HepG2 (cell line): Measurements from ENCODE around the gene HEXIM1. TPM values are rescaled to one million over a fixed set of nuclear protein-coding genes. Genes with fewer than 3 reads are reported as not detected.
A peak's percentile ranks its signal among the peaks of the same experiment; 100 is the strongest.

ENCODE experiments used
- AGO1 ChIP-seq: fragments of 200-400 bp; formaldehyde crosslinking; IDR thresholded peaks from 2 replicates; pipeline ENCODE4 v1.6.1; 2017; ENCODE audit warnings: mild to moderate bottlenecking, low read depth, low read length, moderate library complexity; ENCODE audit not compliant: poor library complexity, severe bottlenecking
- BCL6 ChIP-seq: IDR thresholded peaks from 2 replicates; pipeline ENCODE4 v1.6.1; 2016; ENCODE audit warnings: missing genetic modification reagents, missing compliant biosample characterization
- BHLHE40 ChIP-seq: IDR thresholded peaks from 2 replicates; pipeline ENCODE4 v1.6.1; 2011; ENCODE audit warnings: low read length, improper control_type of control experiment
- CCAR2 ChIP-seq: fragments of 200-400 bp; formaldehyde crosslinking; optimal IDR thresholded peaks from 2 replicates; pipeline ENCODE3; 2018; ENCODE audit warnings: low read depth, mild to moderate bottlenecking, low read length, moderate library complexity
- EEA1 ChIP-seq: sonication (generic); formaldehyde crosslinking; IDR thresholded peaks from 2 replicates; pipeline ENCODE4 v1.5.1; 2020; ENCODE audit warnings: mild to moderate bottlenecking, missing genetic modification reagents, borderline replicate concordance
- HOXD1 ChIP-seq: sonication (generic); formaldehyde crosslinking; IDR thresholded peaks from 2 replicates; pipeline ENCODE4 v1.5.0; 2020; ENCODE audit warnings: missing genetic modification reagents
- KLF16 ChIP-seq, 2 experiments: sonication (generic) in 1 of 2; formaldehyde crosslinking in 1 of 2; IDR thresholded peaks; 2 replicates each; pipeline versions ENCODE4 v1.6.1 to v1.8.0; 2016 to 2023; ENCODE audit warnings: missing genetic modification reagents in 2 of 2, missing compliant biosample characterization in 1 of 2
- MTA1 ChIP-seq: sonication (generic); formaldehyde crosslinking; IDR thresholded peaks from 2 replicates; pipeline ENCODE4 v1.4.0; 2020; ENCODE audit warnings: missing genetic modification reagents, mild to moderate bottlenecking, borderline replicate concordance
- PAX8 ChIP-seq: sonication (generic); formaldehyde crosslinking; IDR thresholded peaks from 2 replicates; pipeline ENCODE4 v1.8.0; 2022; ENCODE audit warnings: mild to moderate bottlenecking, missing genetic modification reagents, borderline replicate concordance
- PITX1 ChIP-seq: sonication (generic); formaldehyde crosslinking; IDR thresholded peaks from 2 replicates; pipeline ENCODE4 v1.5.1; 2020; ENCODE audit warnings: mild to moderate bottlenecking, missing genetic modification reagents
- RXRB ChIP-seq: IDR thresholded peaks from 2 replicates; pipeline ENCODE4 v1.6.1; 2016; ENCODE audit warnings: borderline replicate concordance, missing genetic modification reagents, missing compliant biosample characterization
- STAT6 ChIP-seq: sonication (generic); formaldehyde crosslinking; IDR thresholded peaks from 2 replicates; pipeline ENCODE4 v1.4.0; 2020; ENCODE audit warnings: missing genetic modification reagents, mild to moderate bottlenecking, borderline replicate concordance
- ZBTB39 ChIP-seq: sonication (generic); formaldehyde crosslinking; IDR thresholded peaks from 2 replicates; pipeline ENCODE4 v1.5.0; 2020; ENCODE audit warnings: missing genetic modification reagents
- ZBTB7B ChIP-seq: sonication (generic); formaldehyde crosslinking; IDR thresholded peaks from 2 replicates; pipeline ENCODE4 v1.4.0; 2020; ENCODE audit warnings: missing genetic modification reagents
- ZIK1 ChIP-seq: sonication (generic); formaldehyde crosslinking; IDR thresholded peaks from 2 replicates; pipeline ENCODE4 v1.5.0; 2020; ENCODE audit warnings: mild to moderate bottlenecking, low read depth, missing genetic modification reagents, borderline replicate concordance
- ZNF335 ChIP-seq: sonication (generic); formaldehyde crosslinking; IDR thresholded peaks from 2 replicates; pipeline ENCODE4 v1.4.0; 2020; ENCODE audit warnings: missing genetic modification reagents
- ZNF350 ChIP-seq: sonication (generic); formaldehyde crosslinking; IDR thresholded peaks from 2 replicates; pipeline ENCODE4 v1.4.0; 2020; ENCODE audit warnings: mild to moderate bottlenecking, low read depth, missing genetic modification reagents, borderline replicate concordance
- ZNF503 ChIP-seq: sonication (generic); formaldehyde crosslinking; IDR thresholded peaks from 2 replicates; pipeline ENCODE4 v1.4.0; 2020; ENCODE audit warnings: missing genetic modification reagents
- ZNF644 ChIP-seq: IDR thresholded peaks from 2 replicates; pipeline ENCODE4 v1.6.1; 2016; ENCODE audit warnings: low read depth
- ZNF781 ChIP-seq: sonication (generic); formaldehyde crosslinking; IDR thresholded peaks from 2 replicates; pipeline ENCODE4 v1.5.1; 2020; ENCODE audit warnings: borderline replicate concordance, mild to moderate bottlenecking, missing genetic modification reagents; ENCODE audit errors: not compliant biosample characterization
- ZNF891 ChIP-seq: sonication (generic); formaldehyde crosslinking; IDR thresholded peaks from 2 replicates; pipeline ENCODE4 v1.5.0; 2020; ENCODE audit warnings: mild to moderate bottlenecking, missing genetic modification reagents
- ZSCAN12 ChIP-seq: sonication (generic); formaldehyde crosslinking; IDR thresholded peaks from 2 replicates; pipeline ENCODE4 v1.9.0; 2021; ENCODE audit warnings: mild to moderate bottlenecking, missing genetic modification reagents
- polyA plus RNA-seq, 8 experiments: library from polyadenylated mRNA; depleted of rRNA in 3 of 8; stranded (reverse) in 7 of 8; unstranded in 1 of 8; fragments of >200 nt; fragmentation: Illumina TruSeq in 4 of 8; extraction: Trizol in 4 of 8; gene quantifications; 2 replicates each; pipeline versions ENCODE4 v1.2.1 to v1.2.3, GENCODE V29; 2011 to 2016; ENCODE audit warnings: low read depth in 4 of 8, missing spikeins in 1 of 8, mixed read lengths in 1 of 8; ENCODE audit not compliant: insufficient read depth in 1 of 8
- total RNA-seq, 5 experiments: library from RNA; depleted of rRNA; stranded (reverse); fragments of >200 nt; fragmentation: Illumina TruSeq; extraction: Trizol; gene quantifications; 2 replicates each; pipeline ENCODE4 v1.2.3, GENCODE V29; 2016; ENCODE audit warnings: low read depth in 1 of 5

HEXIM1 gene
- total and polyA plus RNA-seq, 2 of the 13 experiments (the other 11 are each of a cell fraction or from before 2014, with no cell fraction given): 10.5 to 16.6 TPM

- TF ChIP-seq STAT6 (0 out of 2 replicates have a peak, but pooled peaks have one; percentile 62), HOXD1 (peak; percentile 59; the same call in 1 of the 2 replicates), BHLHE40 (peak; percentile 37; the same call in 1 of the 2 replicates), PITX1 (CRISPR knock-in tag) (peak; percentile 55; the same call in 1 of the 2 replicates), KLF16 (CRISPR knock-in tag; IDR thresholded peaks at IDR 0.05) (peak; percentile 50 to 62; a peak in 2 of 4 replicates), ZNF644 (CRISPR knock-in tag) (no peak), ZNF781 (CRISPR knock-in tag) (peak; percentile 95), ZNF891 (CRISPR knock-in tag) (peak; percentile 96), ZBTB7B (peak; percentile 71), CCAR2 (peak; percentile 90), MTA1 (CRISPR knock-in tag) (peak; percentile 94), ZNF350 (peak; percentile 82), ZBTB39 (CRISPR knock-in tag) (no peak), AGO1 (peak; percentile 84), RXRB (CRISPR knock-in tag) (peak; percentile 70), ZNF503 (CRISPR knock-in tag) (0 out of 2 replicates have a peak, but pooled peaks have one; percentile 27), ZSCAN12 (CRISPR knock-in tag) (0 out of 2 replicates have a peak, but pooled peaks have one; percentile 31), ZNF335 (CRISPR knock-in tag) (peak; percentile 71; the same call in 1 of the 2 replicates), EEA1 (peak; percentile 96; the same call in 1 of the 2 replicates), BCL6 (CRISPR knock-in tag) (peak; percentile 32; the same call in 1 of the 2 replicates), ZIK1 (no peak), PAX8 (CRISPR knock-in tag) (peak; percentile 34; the same call in 1 of the 2 replicates)
Observed at GRCh38 chr17:45148183-45149036, at the start of gene HEXIM1 (continued).
